ENCODE results near the gene NSMCE3. TPM values are rescaled to one million over a fixed set of nuclear protein-coding genes. Genes with fewer than 3 reads are reported as not detected.

The NSMCE3 gene
- total RNA-seq, 1 donor from 2014 or later = 21.6 TPM

- intact Hi-C loops (cut with DNase I) = no loop called here
- Histone ChIP-seq H3K4me1 (no peaks in the 10 kb centered on the region), H3K9me3 (no peaks in the 10 kb centered on the region), H3K36me3 (no peaks in the 10 kb centered on the region), H3K27me3 (no peaks in the 10 kb centered on the region), H3K4me3 (no peak overlapping the region), H3K27ac (no peak overlapping the region)
- no peak for DNase-seq (ENCODE audit: low spot score in 2 of 2)
- TF ChIP-seq CTCF (IDR thresholded peaks at IDR 0.05) = no peak
Measured at GRCh38 chr15:29242456-29243242, 27.0 kb downstream of the NSMCE3 start.

DNA sequence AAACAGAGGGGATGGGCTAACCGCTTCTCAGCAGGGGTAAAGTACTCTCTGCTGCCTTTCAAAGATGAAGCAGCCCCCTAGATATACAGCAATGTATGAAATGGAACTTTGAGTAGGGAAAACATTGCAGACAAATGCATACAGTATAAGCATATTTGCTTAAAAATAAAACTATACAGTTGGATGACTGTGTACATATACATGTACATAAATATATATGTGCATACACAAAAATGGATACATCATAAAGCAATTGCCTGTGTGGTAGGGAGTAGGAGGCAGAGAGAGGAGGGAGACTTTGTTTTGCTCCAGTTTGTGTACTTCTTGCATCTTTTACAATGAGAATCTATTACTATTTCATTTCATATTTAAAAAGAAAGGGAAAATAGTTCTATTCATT lies 28.4 kb downstream of the NSMCE3 start:
- no peak overlapping the region for H3K4me3 ChIP-seq
- intact Hi-C loops (cut with DNase I) = no loop called here
- DNase-seq (ENCODE audit: low spot score in 2 of 2) = no peak

DNA sequence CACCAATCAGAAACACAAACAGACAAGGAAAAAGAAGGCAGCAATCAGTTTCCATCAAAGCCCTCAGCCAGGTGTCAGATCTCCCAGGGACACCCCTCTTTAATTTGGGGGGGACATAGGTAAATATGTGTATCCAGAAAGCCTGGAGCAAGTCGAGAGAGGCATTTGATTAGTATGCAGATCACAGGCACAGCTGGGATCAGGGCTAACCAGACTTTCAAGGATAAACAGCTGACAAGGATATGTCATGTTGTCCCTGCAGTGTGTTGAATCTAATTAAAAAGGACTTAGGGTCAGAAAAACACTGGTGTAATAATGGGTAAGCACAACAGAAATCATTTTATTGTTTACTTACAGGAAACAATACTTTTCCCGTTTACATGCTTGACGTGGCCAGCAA lies 30.2 kb downstream of the NSMCE3 start:
- H3K4me1 ChIP-seq = no peaks in the 10 kb centered on the region
- H3K36me3 ChIP-seq = no peaks in the 10 kb centered on the region
- intact Hi-C loops (cut with DNase I) = no loop called here
- no peaks in the 10 kb centered on the region for H3K27me3 ChIP-seq
- TF ChIP-seq CTCF (IDR thresholded peaks at IDR 0.05) = no peak
- H3K9me3 ChIP-seq = peaks cover 0 to 6% of the 10 kb centered on the region in 2 donors
- no peak overlapping the region for H3K27ac ChIP-seq
- no peak for DNase-seq (ENCODE audit: low spot score in 2 of 2)
- H3K4me3 ChIP-seq = no peak overlapping the region

More for the DNA sequence above, 28.4 kb downstream of the NSMCE3 start:
- no peak overlapping the region for H3K27ac ChIP-seq
- H3K4me1 ChIP-seq = no peaks in the 10 kb centered on the region
- no peak for TF ChIP-seq CTCF (IDR thresholded peaks at IDR 0.05)
- H3K36me3 ChIP-seq = no peaks in the 10 kb centered on the region
- H3K9me3 ChIP-seq = no peaks in the 10 kb centered on the region
- no peaks in the 10 kb centered on the region for H3K27me3 ChIP-seq

- no peak for TF ChIP-seq CTCF (IDR thresholded peaks at IDR 0.05)
- intact Hi-C loops (cut with DNase I) = no loop called here
- no peak for DNase-seq (ENCODE audit: low spot score in 2 of 2)
- peaks cover 0 to 6% of the 10 kb centered on the region in 2 donors for H3K9me3 ChIP-seq
- no peaks in the 10 kb centered on the region for H3K27me3 ChIP-seq
- H3K27ac ChIP-seq = no peak overlapping the region
- H3K36me3 ChIP-seq = no peaks in the 10 kb centered on the region
- no peaks in the 10 kb centered on the region for H3K4me1 ChIP-seq
- H3K4me3 ChIP-seq = no peak overlapping the region
Measured at GRCh38 chr15:29233566-29233965, 36.1 kb downstream of the NSMCE3 start.

- no peak for DNase-seq (ENCODE audit: low spot score in 2 of 2)
- Histone ChIP-seq H3K36me3 (no peaks in the 10 kb centered on the region), H3K27ac (no peak overlapping the region), H3K9me3 (no peaks in the 10 kb centered on the region), H3K27me3 (no peaks in the 10 kb centered on the region), H3K4me3 (no peak overlapping the region), H3K4me1 (no peaks in the 10 kb centered on the region)
- intact Hi-C loops (cut with DNase I) = no loop called here
- no peak for TF ChIP-seq CTCF (IDR thresholded peaks at IDR 0.05)
Measured at GRCh38 chr15:29226436-29227208, 43.0 kb downstream of the NSMCE3 start.
